ENCODE measurements around the gene SLC30A9. TPM values are rescaled to one million over a fixed set of nuclear protein-coding genes. Genes with fewer than 3 reads are reported as not detected.

The SLC30A9 gene
- total RNA-seq, 1 donor from 2014 or later = 65.9 TPM

DNA sequence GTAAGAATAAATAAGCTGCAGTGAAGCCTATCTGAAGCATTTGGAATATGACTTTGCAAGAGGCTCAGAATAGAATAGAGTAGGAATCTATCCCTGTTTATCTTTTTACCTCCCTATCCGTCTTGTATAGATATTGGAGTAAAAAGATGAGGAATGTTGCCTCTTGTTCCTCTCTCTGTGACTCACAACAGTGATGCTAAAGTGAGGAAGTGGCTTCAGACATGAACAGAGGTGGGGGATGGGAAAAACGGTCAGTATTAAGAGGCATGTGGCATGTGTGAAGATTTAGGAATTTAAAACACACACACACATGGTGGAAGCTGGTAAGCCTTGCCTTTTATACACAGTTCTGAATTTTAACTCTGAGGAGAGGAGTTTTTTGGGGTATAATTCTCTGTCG is 12.6 kb upstream of the SLC30A9 start:
- TF ChIP-seq, protein P1, sequence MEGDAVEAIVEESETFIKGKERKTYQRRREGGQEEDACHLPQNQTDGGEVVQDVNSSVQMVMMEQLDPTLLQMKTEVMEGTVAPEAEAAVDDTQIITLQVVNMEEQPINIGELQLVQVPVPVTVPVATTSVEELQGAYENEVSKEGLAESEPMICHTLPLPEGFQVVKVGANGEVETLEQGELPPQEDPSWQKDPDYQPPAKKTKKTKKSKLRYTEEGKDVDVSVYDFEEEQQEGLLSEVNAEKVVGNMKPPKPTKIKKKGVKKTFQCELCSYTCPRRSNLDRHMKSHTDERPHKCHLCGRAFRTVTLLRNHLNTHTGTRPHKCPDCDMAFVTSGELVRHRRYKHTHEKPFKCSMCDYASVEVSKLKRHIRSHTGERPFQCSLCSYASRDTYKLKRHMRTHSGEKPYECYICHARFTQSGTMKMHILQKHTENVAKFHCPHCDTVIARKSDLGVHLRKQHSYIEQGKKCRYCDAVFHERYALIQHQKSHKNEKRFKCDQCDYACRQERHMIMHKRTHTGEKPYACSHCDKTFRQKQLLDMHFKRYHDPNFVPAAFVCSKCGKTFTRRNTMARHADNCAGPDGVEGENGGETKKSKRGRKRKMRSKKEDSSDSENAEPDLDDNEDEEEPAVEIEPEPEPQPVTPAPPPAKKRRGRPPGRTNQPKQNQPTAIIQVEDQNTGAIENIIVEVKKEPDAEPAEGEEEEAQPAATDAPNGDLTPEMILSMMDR (IDR thresholded peaks at IDR 0.05; ENCODE audit: insufficient read depth, low read length, poor library complexity, severe bottlenecking) = no peak
- DNase-seq (ENCODE audit: low read depth) = no peak
- no peaks in the 10 kb centered on the region for H3K27me3 ChIP-seq (ENCODE audit: control insufficient read depth, insufficient read depth, low read length)

DNA sequence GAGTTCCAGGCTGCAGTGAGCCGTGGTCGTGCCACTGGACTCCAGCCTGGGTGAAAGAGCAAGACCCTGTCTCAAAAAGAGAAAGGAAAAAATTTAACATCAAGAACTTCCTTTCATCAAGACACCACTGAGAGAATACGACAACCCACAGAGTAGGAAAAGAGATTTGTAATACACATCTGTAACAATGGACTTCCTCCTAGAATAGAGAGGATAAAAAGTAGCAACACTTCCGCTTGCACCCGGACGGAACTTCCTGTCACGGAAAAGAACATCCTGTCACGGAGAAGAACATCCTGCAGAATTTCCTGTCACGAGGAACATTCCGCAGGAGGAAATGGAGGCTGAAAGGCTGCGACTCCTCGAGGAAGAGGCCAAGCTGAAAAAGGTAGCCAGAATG is 8.9 kb upstream of the SLC30A9 start, which contains the start of gene DCAF4L1:
Gene DCAF4L1, plus strand, starts transcription at position 301 of the 400 bp plus-strand sequence. Its CDS starts 37 bp downstream, at position 338.
- H3K27me3 ChIP-seq (ENCODE audit: control insufficient read depth, insufficient read depth, low read length) = no peaks in the 10 kb centered on the region
- TF ChIP-seq, protein P1 (IDR thresholded peaks at IDR 0.05; ENCODE audit: insufficient read depth, low read length, poor library complexity, severe bottlenecking) = no peak
- no peak within 1 kb of the TSS for H3K4me3 ChIP-seq (ENCODE audit: low read depth, low read length)
- H3K36me3 ChIP-seq (ENCODE audit: control insufficient read depth, insufficient read depth, low read length) = no peaks in the 10 kb centered on the region
- no peak for DNase-seq (ENCODE audit: low read depth)

More for the DNA sequence above, 12.6 kb upstream of the SLC30A9 start:
- Histone ChIP-seq H3K4me3 (ENCODE audit: low read depth, low read length) (no peak overlapping the region), H3K36me3 (ENCODE audit: control insufficient read depth, insufficient read depth, low read length) (no peaks in the 10 kb centered on the region)

DNA sequence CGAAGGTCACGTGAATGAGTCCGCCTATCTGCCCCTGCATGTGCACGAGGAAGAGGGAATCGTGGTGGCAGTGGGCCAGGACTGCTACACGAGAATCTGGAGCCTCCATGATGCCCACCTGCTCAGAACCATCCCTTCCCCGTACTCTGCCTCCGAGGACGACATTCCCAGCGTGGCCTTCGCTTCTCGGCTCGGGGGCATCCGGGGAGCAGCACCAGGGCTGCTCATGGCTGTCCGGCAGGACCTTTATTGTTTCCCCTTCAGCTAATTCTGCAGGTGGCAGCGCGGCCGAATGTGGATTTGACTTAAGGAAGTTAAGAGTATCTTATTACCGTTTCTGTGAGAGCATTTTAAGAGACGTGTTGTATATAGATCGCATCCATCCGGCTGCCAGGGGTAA is 7.6 kb upstream of the SLC30A9 start:
- no peak overlapping the region for H3K4me3 ChIP-seq (ENCODE audit: low read depth, low read length)
- DNase-seq (ENCODE audit: low read depth) = no peak
- TF ChIP-seq, protein P1 (IDR thresholded peaks at IDR 0.05; ENCODE audit: insufficient read depth, low read length, poor library complexity, severe bottlenecking) = no peak
- H3K36me3 ChIP-seq (ENCODE audit: control insufficient read depth, insufficient read depth, low read length) = no peaks in the 10 kb centered on the region
- H3K27me3 ChIP-seq (ENCODE audit: control insufficient read depth, insufficient read depth, low read length) = no peaks in the 10 kb centered on the region

DNA sequence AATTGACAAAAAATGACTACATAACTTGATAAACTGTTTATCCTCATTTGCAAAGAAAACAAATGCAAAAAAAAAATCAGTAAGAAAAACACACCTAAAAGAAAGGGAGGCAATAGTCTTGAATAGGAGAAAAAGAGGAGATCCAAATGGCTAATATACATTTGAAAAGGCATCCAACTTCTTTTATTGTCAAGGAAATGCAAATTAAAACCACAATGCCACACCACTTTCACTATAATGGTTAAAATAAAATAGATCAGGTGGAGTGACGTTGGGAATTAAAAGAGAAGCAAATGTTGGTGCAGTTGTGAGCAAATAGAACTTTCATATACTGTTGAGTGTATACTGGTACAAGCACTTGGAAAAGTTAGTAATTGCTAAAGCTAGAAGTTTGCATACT is 5.2 kb upstream of the SLC30A9 start:
- DNase-seq (ENCODE audit: low read depth) = no peak
- Histone ChIP-seq H3K4me3 (ENCODE audit: low read depth, low read length) (no peak overlapping the region), H3K36me3 (ENCODE audit: control insufficient read depth, insufficient read depth, low read length) (no peaks in the 10 kb centered on the region), H3K27me3 (ENCODE audit: control insufficient read depth, insufficient read depth, low read length) (no peaks in the 10 kb centered on the region)
- TF ChIP-seq, protein P1 (IDR thresholded peaks at IDR 0.05; ENCODE audit: insufficient read depth, low read length, poor library complexity, severe bottlenecking) = no peak

DNA sequence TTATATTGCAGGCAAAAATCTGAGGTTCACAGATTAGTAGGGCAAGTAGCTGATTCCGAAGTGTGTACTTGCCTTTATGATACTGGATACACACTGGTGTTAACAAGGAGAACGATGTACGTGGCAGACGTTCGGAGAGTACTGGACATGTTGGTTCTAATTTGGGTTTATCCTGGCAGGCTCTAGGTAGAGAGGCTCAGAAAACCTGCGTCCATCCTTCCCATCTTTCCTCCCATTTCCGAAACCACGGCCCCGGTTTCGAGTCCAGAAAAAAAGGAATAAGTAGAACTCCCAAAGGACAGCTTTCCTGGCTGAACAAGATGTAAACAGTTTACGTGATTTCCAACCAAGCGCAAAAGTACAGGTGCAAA is 351 bp upstream of the SLC30A9 start:
- no peak for DNase-seq (ENCODE audit: low read depth)
- Histone ChIP-seq H3K27me3 (ENCODE audit: control insufficient read depth, insufficient read depth, low read length) (no peaks in the 10 kb centered on the region), H3K4me3 (ENCODE audit: low read depth, low read length) (peak overlapping the region; percentile 86), H3K36me3 (ENCODE audit: control insufficient read depth, insufficient read depth, low read length) (no peaks in the 10 kb centered on the region)
- TF ChIP-seq, protein P1 (IDR thresholded peaks at IDR 0.05; ENCODE audit: insufficient read depth, low read length, poor library complexity, severe bottlenecking) = no peak
